NB4 (cell line): ENCODE results near the gene KCNJ8.
"Not testable (repeated sequence)": the region's sequence is repeated elsewhere in the genome, so short reads cannot be mapped to it uniquely, and the experiment has no call there.

ENCODE experiments used
- DNase-seq: peaks from one replicate; pipeline ENCODE4 v3.0.0; 2010; ENCODE audit warnings: low read depth
- H3K4me3 ChIP-seq: one replicate; pipeline ENCODE4 v1.5.1; 2011; ENCODE audit warnings: mild to moderate bottlenecking, low read depth, low read length, moderate library complexity
- MYC ChIP-seq: IDR thresholded peaks from 2 replicates; pipeline ENCODE4 v1.6.1; 2011; ENCODE audit warnings: low read depth, low read length
- POLR2A ChIP-seq: IDR thresholded peaks from 2 replicates; pipeline ENCODE4 v1.6.1; 2011; ENCODE audit warnings: mild to moderate bottlenecking; ENCODE audit not compliant: insufficient read length; ENCODE audit errors: extremely low read depth
- TF ChIP-seq, protein P1 (sequence below): IDR thresholded peaks from 2 replicates; pipeline ENCODE4 v1.6.1; 2011; ENCODE audit warnings: low read depth, low read length
- TF ChIP-seq, protein P2 (sequence below): IDR thresholded peaks from one replicate; pipeline ENCODE4 v1.5.1; 2012; ENCODE audit warnings: low read depth, low read length

Gene KCNJ8

DNA sequence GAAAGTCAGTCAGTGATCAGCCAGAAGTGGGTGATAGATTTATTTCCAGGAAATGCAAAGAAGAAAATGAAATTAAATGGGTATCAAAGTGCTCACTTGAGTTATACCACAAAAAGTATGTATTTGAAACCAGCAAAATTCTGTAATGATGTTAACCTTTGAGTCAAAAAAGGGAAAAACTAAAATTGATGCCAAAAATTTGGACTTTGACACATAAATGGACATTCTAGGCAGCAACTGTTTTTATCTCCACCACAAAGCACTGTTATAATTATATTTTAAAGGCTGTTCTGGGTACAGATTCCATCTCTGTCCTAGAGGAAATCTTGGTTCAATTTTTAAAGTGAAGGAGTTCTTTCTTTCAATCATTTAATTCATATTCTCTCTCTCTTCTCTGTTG is 31.7 kb upstream of the KCNJ8 start:
- H3K4me3 ChIP-seq: no peak overlapping the region

DNA sequence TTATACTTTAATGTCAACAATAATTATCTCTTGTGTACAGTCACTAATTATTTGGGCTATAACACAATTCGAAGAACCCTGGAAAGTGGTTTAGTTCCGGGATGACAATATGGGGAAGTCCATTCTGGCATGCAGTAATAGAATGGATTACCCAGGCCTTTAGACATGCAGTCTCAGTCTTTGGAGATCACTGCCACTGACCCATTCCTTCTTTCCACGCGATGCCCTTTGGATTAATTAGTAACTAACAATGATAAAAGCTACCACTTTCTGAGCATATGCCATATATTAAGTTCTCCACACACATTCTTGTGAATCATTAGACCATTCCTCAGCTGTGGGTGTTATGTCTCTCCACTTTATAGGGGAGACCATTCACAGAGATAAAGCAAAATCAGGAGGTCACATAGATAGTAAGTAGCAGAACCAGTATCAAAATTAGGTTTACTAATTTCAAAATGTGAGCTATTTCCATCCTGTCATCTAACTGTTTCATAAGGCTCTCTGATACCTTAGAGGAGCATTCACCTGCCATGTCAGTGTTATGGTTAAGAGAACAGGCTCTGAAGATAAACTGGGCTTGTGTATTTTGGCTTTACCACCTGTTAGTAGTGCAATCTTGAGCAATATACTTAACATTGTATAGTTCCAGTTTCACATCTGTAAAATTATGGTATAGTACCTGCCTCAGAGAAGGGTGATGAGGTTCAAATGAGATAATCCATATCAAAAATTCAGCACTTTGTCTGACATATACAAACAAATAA is 27.2 kb upstream of the KCNJ8 start:
- no peak for DNase-seq

More for the DNA sequence above, 31.7 kb upstream of the KCNJ8 start:
- TF ChIP-seq, protein P1, sequence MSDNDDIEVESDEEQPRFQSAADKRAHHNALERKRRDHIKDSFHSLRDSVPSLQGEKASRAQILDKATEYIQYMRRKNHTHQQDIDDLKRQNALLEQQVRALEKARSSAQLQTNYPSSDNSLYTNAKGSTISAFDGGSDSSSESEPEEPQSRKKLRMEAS: no peak
- TF ChIP-seq, protein P2, sequence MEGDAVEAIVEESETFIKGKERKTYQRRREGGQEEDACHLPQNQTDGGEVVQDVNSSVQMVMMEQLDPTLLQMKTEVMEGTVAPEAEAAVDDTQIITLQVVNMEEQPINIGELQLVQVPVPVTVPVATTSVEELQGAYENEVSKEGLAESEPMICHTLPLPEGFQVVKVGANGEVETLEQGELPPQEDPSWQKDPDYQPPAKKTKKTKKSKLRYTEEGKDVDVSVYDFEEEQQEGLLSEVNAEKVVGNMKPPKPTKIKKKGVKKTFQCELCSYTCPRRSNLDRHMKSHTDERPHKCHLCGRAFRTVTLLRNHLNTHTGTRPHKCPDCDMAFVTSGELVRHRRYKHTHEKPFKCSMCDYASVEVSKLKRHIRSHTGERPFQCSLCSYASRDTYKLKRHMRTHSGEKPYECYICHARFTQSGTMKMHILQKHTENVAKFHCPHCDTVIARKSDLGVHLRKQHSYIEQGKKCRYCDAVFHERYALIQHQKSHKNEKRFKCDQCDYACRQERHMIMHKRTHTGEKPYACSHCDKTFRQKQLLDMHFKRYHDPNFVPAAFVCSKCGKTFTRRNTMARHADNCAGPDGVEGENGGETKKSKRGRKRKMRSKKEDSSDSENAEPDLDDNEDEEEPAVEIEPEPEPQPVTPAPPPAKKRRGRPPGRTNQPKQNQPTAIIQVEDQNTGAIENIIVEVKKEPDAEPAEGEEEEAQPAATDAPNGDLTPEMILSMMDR: no peak
- TF ChIP-seq POLR2A: no peak
- no peak for TF ChIP-seq MYC
- DNase-seq: no peak

DNA sequence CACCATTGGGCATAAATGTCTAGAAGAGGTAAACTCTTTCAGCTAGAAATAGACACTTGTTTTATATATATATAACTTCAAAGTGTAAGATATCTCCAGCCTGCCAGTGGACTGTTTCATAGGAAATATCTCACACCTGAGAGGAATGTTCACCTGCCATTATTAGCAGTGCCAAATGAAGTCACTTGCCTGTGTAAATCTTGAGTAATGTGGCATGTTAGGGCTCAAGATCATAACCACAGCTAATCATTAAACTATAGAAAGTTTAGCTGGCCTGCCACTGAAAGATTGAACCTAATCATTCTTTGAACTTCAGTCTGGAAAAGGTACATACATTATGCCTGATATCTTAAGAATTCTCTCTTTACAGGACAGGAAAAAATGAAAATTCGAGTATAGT is 25.5 kb upstream of the KCNJ8 start:
- TF ChIP-seq, protein P1: no peak
- no peak for TF ChIP-seq POLR2A
- TF ChIP-seq MYC: no peak
- TF ChIP-seq, protein P2: no peak
- H3K4me3 ChIP-seq: no peak overlapping the region
- DNase-seq: no peak

More for the DNA sequence above, 27.2 kb upstream of the KCNJ8 start:
- TF ChIP-seq MYC: no peak
- TF ChIP-seq, protein P1: no peak
- TF ChIP-seq, protein P2: no peak
- TF ChIP-seq POLR2A: no peak
- no peak overlapping the region for H3K4me3 ChIP-seq

DNA sequence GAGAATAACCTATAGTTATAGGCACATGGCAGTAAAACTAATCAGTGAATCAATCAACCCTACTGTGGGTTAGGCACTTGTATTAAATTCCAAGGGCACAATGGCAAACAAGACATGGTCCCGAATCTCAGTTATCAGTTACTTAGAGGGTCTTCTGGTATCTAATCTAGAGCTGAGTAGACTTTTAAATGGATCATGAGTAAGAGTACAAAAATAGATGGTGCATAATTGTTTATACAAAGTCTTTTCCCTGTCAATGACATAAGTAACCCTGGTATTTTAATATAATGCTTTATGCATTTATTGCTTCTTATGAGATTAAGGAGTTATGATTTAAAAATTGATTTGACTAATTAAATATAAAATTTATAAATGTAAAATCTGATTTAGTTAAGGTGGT is 23.0 kb upstream of the KCNJ8 start:
- H3K4me3 ChIP-seq: no peak overlapping the region
- DNase-seq: no peak
- TF ChIP-seq POLR2A (no peak), MYC (no peak)
- TF ChIP-seq, protein P1: no peak
- TF ChIP-seq, protein P2: no peak

DNA sequence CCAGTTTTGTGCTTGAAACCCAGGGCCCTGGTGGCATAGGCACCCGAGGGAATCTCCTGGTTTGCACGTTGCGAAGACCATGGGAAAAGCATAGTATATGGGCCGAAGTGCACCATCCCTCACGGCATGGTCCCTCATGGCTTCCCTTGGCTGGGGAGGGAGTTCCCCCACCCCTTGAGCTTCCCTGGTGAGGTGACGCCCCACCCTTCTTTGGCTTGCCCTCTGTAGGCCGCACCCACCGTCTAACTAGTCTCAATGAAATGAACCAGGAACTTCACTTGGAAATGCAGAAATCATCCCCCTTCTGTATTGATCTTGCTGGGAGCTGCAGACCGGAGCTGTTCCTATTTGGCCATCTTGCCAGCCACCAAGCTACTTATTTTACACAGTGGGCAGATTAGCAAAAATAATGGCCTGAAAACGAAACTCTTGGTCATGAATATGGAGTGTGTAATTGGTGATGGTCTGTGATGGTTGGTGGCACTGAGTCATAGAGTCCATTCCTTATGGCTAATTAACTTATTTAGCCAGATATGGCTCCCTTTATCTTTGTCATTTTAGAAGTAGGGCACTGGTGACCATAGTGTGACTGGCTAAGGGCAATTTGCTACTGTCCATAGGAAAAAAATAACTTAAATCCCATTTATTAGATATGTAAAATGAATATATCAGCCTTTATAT is 21.3 kb upstream of the KCNJ8 start:
- no peak for DNase-seq
- TF ChIP-seq, protein P1: no peak
- TF ChIP-seq POLR2A (no peak), MYC (no peak)
- TF ChIP-seq, protein P2: no peak
- H3K4me3 ChIP-seq: no peak overlapping the region

DNA sequence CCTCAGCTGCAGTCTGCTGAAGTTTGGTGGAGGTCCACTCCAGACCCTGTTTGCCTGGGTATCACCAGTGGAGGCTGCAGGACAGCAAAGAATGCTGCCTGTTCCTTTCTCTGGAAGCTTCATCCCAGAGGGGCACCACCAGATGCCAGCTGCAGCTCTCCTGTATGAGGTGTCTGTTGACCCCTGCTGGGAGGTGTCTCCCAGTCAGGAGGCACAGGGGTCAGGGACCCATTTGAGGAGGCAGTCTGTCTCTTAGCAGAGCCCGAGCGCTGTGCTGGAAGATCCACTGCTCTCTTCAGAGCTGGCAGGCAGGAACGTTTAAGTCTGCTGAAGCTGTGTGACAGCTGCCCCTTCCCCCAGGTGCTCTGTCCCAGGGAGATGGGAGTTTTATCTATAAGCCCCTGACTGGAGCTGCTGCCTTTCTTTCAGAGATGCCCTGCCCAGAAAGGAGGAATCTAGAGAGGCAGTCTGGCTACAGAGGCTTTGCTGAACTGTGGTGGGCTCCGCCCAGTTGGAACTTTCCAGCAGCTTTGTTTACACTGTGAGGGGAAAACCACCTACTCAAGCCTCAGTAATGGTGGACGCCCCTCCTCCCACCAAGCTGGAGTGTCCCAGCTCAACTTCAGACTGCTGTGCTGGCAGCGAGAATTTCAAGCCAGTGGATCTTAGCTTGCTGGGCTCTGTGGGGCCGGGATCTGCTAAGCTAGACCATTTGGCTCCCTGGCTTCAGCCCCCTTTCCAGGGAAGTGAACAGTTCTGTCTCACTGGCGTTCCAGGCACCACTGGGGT is 20.5 kb upstream of the KCNJ8 start:
- not testable (repeated sequence) for DNase-seq, H3K4me3 ChIP-seq

DNA sequence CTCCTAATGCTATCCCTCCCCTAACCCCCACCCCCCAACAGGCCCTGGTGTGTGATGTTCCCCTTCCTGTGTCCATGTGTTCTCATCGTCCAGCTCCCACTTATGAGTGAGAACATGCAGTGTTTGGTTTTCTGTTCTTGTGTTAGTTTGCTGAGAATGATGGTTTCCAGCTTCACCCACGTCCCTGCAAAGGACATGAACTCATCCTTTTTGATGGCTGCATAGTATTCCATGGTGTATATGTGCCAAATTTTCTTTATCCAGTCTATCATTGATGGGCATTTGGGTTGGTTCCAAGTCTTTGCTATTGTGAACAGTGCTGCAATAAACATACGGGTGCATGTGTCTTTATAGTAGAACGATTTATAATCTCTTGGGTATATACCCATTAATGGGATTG is 15.2 kb upstream of the KCNJ8 start:
- not testable (repeated sequence) for H3K4me3 ChIP-seq

More for the DNA sequence above, 15.2 kb upstream of the KCNJ8 start:
- not testable (repeated sequence) for DNase-seq
